CD4-positive, CD25-positive, alpha-beta regulatory T cell (primary cell): Measurements from ENCODE around the gene AK4. TPM values are rescaled to one million over a fixed set of nuclear protein-coding genes. Genes with fewer than 3 reads are reported as not detected.

Source experiments
- ATAC-seq, 2 donors: fragments of 150-1000 bp; cut with Tn5 transposase; one replicate each; pipeline ENCODE4 v1.10.0; 2021; ENCODE audit warnings: low read depth in 2 of 2, moderate number of reproducible peaks in 2 of 2, moderate library complexity in 1 of 2
- DNase-seq, 3 donors: peaks; one replicate each; pipeline versions ENCODE4 v3.0.0 to v3.0.0-alpha.2; 2012 to 2022; ENCODE audit warnings: mixed read lengths in 1 of 3
- H3K27ac ChIP-seq: one replicate; pipeline ENCODE4 v1.7.0; 2013; ENCODE audit warnings: mild to moderate bottlenecking, low read length; ENCODE audit not compliant: insufficient read depth, poor library complexity, severe bottlenecking
- H3K27me3 ChIP-seq: one replicate; pipeline ENCODE4 v1.7.0; 2013; ENCODE audit warnings: low read length; ENCODE audit not compliant: control insufficient read depth, insufficient read depth
- H3K36me3 ChIP-seq: one replicate; pipeline ENCODE4 v1.7.0; 2013; ENCODE audit warnings: mild to moderate bottlenecking, low read length, moderate library complexity; ENCODE audit not compliant: control insufficient read depth, insufficient read depth
- H3K4me1 ChIP-seq: 2 replicates; pipeline ENCODE4 v1.7.0; 2013; ENCODE audit warnings: mild to moderate bottlenecking, low read length; ENCODE audit not compliant: insufficient read depth, control insufficient read depth, poor library complexity, severe bottlenecking
- H3K4me3 ChIP-seq: one replicate; pipeline ENCODE4 v1.7.0; 2013; ENCODE audit warnings: low read depth, mild to moderate bottlenecking, low read length, moderate library complexity
- H3K9me3 ChIP-seq, 2 experiments: 1 replicate in 1 of 2; 2 replicates in 1 of 2; pipeline ENCODE4 v1.7.0; 2013; ENCODE audit warnings: low read length in 2 of 2, mild to moderate bottlenecking in 1 of 2, moderate library complexity in 1 of 2; ENCODE audit not compliant: control insufficient read depth in 2 of 2
- H3K27ac Mint-ChIP-seq, 3 donors: one replicate each; pipeline ENCODE4 v1.8.0; 2020 to 2022; ENCODE audit warnings: mild to moderate bottlenecking in 3 of 3, mixed read lengths in 3 of 3, moderate library complexity in 2 of 3
- H3K27me3 Mint-ChIP-seq: one replicate; pipeline ENCODE4 v1.8.0; 2022; ENCODE audit warnings: mild to moderate bottlenecking, mixed read lengths
- H3K36me3 Mint-ChIP-seq: one replicate; pipeline ENCODE4 v1.8.0; 2020; ENCODE audit warnings: mixed read lengths
- H3K4me1 Mint-ChIP-seq, 4 donors: one replicate each; pipeline ENCODE4 v1.8.0; 2020 to 2022; ENCODE audit warnings: mixed read lengths in 4 of 4, mild to moderate bottlenecking in 1 of 4
- H3K4me3 Mint-ChIP-seq, 4 donors: one replicate each; pipeline ENCODE4 v1.8.0; 2020 to 2022; ENCODE audit warnings: mild to moderate bottlenecking in 4 of 4, mixed read lengths in 4 of 4, moderate library complexity in 3 of 4
- H3K9me3 Mint-ChIP-seq, 7 donors: one replicate each; pipeline ENCODE4 v1.8.0; 2020 to 2022; ENCODE audit warnings: mixed read lengths in 7 of 7, mild to moderate bottlenecking in 3 of 7, moderate library complexity in 2 of 7
- polyA plus RNA-seq, 4 donors: library from polyadenylated mRNA; unstranded; fragments of 300-500 nt; fragmentation: Illumina TruSeq; gene quantifications; one replicate each; pipeline ENCODE4 v1.2.3, GENCODE V29; 2021
- total RNA-seq: library from RNA; stranded (reverse); gene quantifications from one replicate; pipeline ENCODE4 v1.2.3, GENCODE V29; 2022

AK4 gene
- total and polyA plus RNA-seq, 5 donors from 2014 or later, result 0.08 to 0.56 (median 0.26) TPM; not detected in 1

DNA sequence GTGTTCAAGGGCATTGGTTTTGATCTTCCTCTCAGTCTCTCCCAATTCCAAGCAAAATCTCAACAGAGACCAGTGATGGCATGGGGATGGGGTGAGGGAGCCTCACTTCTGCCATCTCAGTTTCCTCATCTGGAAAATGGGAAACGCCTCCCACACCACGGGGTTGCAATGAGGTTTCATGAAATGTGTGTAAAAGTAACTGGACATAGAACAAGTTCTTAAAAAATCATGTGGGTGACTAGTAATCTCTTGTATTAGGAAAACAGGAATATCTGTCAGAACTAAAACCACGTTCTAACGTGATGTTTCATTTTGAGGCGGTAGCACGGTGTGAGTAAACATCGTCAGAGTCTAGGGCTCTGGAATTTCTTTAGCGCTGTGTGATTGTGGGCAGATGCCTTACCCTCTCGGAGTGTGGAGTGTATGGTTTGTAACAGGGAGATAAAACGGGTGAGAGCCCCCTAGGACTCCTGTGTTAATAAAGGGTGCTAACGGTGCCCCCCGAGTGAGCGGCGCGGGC lies 105.9 kb downstream of the AK4 start:
- Histone ChIP-seq H3K27me3 (peaks cover 2% of the 10 kb centered on the region), H3K36me3 (no peaks in the 10 kb centered on the region), H3K4me1 (peaks cover 12% of the 10 kb centered on the region), H3K4me3 (peak overlapping the region; percentile 81), H3K27ac (peak overlapping the region; percentile 39), H3K9me3 (no peaks in the 10 kb centered on the region)
- peaks cover 50% of the 10 kb centered on the region for H3K27me3 Mint-ChIP-seq
- ATAC-seq, result no peak
- no peak for DNase-seq
- H3K9me3 Mint-ChIP-seq, result no peaks in the 10 kb centered on the region
- peak overlapping the region in 1 of 3 donors; percentile 33 for H3K27ac Mint-ChIP-seq
- H3K4me1 Mint-ChIP-seq, result peaks cover 0 to 18% (median 12%) of the 10 kb centered on the region in 4 donors
- no peaks in the 10 kb centered on the region for H3K36me3 Mint-ChIP-seq
- peak overlapping the region; percentile 55 to 90 (median 86) for H3K4me3 Mint-ChIP-seq

DNA sequence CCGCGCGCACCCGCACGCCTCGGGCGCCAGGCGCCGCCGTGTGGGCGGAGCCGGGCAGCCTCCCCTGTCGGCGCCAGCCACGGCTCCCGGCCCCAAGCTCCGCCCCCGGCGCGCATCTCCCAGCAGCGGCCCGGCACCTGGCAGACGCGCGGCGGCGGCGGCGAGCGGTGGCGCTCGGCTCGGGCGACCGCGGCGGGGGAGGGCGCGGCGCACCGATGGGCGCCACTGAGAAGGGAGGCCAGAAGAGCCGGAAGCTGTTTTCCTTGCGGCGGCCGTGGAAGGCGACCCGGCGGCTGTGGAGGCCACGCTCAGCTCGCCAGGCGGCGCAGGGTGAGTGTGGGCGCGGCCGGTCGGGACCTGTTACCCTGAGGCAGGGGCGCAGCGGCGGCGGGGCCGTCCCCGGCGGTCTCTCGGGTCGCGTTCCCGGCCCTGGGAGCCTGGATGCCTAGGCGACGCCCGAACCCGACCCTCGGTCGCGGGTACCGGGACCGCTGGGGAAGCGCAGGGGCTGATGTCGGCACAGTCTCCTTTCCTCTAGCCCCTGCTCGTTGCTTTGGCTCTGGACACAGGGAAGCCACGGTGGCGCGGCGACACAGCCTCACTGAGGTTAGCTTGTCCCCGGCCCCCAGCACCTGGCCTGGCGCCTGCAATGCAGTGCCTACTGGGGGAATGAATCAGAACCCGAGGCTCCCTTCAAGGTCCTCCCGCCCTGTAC lies 106.5 kb downstream of the AK4 start:
- no peaks in the 10 kb centered on the region for H3K9me3 ChIP-seq
- peak; percentile 95 to 97 for ATAC-seq
- peak overlapping the region; percentile 81 to 96 (median 93) for H3K4me3 Mint-ChIP-seq
- no peaks in the 10 kb centered on the region for H3K9me3 Mint-ChIP-seq
- H3K27ac ChIP-seq, result peak overlapping the region; percentile 14
- peaks cover 2% of the 10 kb centered on the region for H3K27me3 ChIP-seq
- DNase-seq, result peak; percentile 72 to 87 (median 78)
- peak overlapping the region in 2 of 3 donors; percentile 74 to 86 for H3K27ac Mint-ChIP-seq
- peaks cover 45% of the 10 kb centered on the region for H3K27me3 Mint-ChIP-seq
- peaks cover 0 to 18% (median 12%) of the 10 kb centered on the region in 4 donors for H3K4me1 Mint-ChIP-seq
- H3K4me1 ChIP-seq, result peaks cover 12% of the 10 kb centered on the region
- H3K36me3 Mint-ChIP-seq, result no peaks in the 10 kb centered on the region
- no peaks in the 10 kb centered on the region for H3K36me3 ChIP-seq
- peak overlapping the region; percentile 81 for H3K4me3 ChIP-seq

DNA sequence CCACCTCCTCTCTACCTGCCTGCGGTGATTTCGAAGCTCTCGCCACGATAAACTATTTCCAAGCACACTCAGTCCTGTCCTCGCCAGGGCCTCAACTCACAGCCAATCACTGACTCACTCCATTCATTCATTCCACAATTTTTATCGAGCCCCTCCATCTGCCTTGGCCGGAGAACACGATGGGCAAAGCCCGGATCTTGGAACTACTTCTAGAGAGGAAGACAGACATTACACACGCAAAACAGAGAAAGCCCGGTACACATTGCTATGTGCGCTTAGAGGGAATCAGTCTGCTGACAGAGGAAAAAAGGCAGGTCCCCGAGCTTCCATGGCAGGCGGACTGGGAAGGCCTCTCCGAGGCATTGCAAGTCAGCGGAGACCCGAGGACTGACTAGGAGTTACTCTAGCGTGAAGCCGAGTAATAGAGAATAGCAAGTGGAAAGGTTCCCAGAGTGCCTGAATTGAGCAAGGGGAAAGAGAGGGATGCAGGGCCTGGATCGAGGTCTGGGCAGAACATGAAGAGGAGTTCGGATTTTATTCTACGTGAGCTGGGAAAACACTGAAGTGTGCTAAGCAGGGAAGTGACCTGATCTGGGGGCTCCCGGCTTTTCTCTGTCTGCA lies 107.1 kb downstream of the AK4 start:
- DNase-seq, result no peak
- Histone ChIP-seq H3K27me3 (peaks cover 6% of the 10 kb centered on the region), H3K4me1 (peaks cover 12% of the 10 kb centered on the region), H3K4me3 (peak overlapping the region; percentile 53), H3K27ac (no peak overlapping the region), H3K36me3 (no peaks in the 10 kb centered on the region), H3K9me3 (no peaks in the 10 kb centered on the region)
- peak overlapping the region; percentile 81 to 96 (median 93) for H3K4me3 Mint-ChIP-seq
- ATAC-seq, result no peak
- no peaks in the 10 kb centered on the region for H3K36me3 Mint-ChIP-seq
- H3K27me3 Mint-ChIP-seq, result peaks cover 39% of the 10 kb centered on the region
- H3K27ac Mint-ChIP-seq, result peak overlapping the region in 2 of 3 donors; percentile 74 to 86
- H3K4me1 Mint-ChIP-seq, result peaks cover 0 to 21% (median 12%) of the 10 kb centered on the region in 4 donors
- H3K9me3 Mint-ChIP-seq, result no peaks in the 10 kb centered on the region

DNA sequence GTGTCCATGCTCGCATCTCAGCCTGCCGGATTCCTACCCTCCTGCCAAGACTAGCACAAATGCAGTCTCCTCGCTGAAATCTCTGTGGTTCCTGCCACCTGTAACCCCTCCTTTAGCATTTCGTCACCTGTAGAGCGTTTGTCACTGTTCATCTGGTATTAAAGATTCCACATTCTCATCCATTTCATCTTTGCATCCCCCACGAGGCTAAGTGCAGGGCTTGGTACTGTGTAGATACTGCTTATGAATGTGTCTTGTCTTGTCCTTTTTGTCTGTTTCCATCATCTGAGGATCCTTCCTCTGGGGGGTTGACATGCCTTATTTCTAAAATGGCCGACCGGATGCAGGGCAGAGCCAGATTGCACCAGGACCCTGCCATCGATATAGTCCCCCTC lies 107.7 kb downstream of the AK4 start:
- H3K4me1 ChIP-seq, result peaks cover 12% of the 10 kb centered on the region
- ATAC-seq, result no peak
- Mint-ChIP-seq H3K27me3 (peaks cover 38% of the 10 kb centered on the region), H3K4me1 (peaks cover 0 to 21% (median 12%) of the 10 kb centered on the region in 4 donors), H3K9me3 (no peaks in the 10 kb centered on the region), H3K27ac (peak overlapping the region in 2 of 3 donors; percentile 4 to 74), H3K36me3 (no peaks in the 10 kb centered on the region), H3K4me3 (peak overlapping the region; percentile 81 to 96 (median 93))
- no peak for DNase-seq
- H3K27ac ChIP-seq, result no peak overlapping the region
- H3K36me3 ChIP-seq, result no peaks in the 10 kb centered on the region
- H3K27me3 ChIP-seq, result peaks cover 6% of the 10 kb centered on the region
- no peaks in the 10 kb centered on the region for H3K9me3 ChIP-seq
- no peak overlapping the region for H3K4me3 ChIP-seq

DNA sequence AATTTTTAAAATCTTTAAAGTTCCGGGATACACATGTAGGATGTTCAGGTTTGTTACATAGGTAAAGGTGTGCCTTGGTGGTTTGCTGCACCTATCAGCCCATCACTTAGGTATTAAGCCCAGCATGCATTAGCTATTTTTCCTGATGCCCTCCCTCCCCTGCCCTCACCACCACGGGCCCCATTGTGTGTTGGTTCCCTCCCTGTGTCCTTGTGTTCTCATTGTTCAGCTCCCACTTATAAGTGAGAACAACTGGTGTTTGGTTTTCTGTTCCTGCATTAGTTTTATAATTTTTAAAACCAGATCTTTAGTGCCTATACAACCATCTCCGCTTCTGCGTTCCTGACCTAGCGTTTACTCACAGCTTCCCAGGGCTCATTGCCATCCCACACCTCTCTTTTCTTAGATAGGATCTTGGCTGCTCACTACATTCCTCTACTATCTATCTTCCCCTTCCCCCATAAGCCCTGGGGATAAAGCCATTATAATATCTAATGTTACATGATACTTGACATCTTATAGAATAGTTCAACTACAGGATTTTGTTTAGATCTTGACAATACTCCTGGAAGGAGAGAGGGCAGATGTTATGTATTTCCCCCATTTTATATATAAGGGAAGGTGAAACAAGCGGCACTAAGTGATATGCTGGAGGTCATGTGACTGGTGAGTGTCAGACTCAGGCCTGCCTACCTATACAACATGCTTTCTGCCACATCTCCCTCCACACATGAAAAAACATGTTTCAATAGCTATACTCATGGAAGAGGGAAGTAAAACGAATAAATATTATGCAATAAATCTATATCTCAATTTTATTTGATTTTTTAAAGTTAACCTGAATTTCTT lies 109.1 kb downstream of the AK4 start:
- Histone ChIP-seq H3K4me1 (peaks cover 12% of the 10 kb centered on the region), H3K27ac (no peak overlapping the region), H3K9me3 (no peaks in the 10 kb centered on the region), H3K27me3 (peaks cover 6% of the 10 kb centered on the region), H3K4me3 (no peak overlapping the region), H3K36me3 (no peaks in the 10 kb centered on the region)
- Mint-ChIP-seq H3K4me1 (peaks cover 0 to 21% (median 12%) of the 10 kb centered on the region in 4 donors), H3K27ac (no peak overlapping the region), H3K36me3 (no peaks in the 10 kb centered on the region), H3K4me3 (peak overlapping the region in 1 of 4 donors; percentile 1), H3K9me3 (no peaks in the 10 kb centered on the region), H3K27me3 (peaks cover 39% of the 10 kb centered on the region)
- DNase-seq, result no peak
- ATAC-seq, result no peak

DNA sequence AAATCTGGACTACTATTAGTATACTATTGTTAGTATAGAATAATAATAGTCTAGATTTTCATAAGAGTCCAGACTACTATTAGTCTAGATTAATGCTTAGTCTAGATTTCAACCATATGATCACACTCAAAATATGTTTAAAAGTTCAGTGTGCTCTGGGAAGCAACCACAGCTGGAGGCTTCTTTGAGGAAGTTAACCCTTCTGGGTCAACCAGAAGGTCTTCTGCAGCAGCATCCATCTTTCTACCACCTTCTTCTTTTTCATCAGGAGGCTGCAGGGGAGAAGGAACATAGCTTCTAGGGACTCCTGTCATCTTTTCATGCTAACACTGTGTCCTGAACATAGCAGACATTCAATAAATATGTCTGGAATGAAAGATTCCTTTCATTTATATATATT lies 110.1 kb downstream of the AK4 start:
- Mint-ChIP-seq H3K4me3 (no peak overlapping the region), H3K27ac (no peak overlapping the region), H3K4me1 (peaks cover 0 to 21% (median 12%) of the 10 kb centered on the region in 4 donors), H3K9me3 (no peaks in the 10 kb centered on the region), H3K36me3 (no peaks in the 10 kb centered on the region), H3K27me3 (peaks cover 46% of the 10 kb centered on the region)
- Histone ChIP-seq H3K4me1 (peaks cover 12% of the 10 kb centered on the region), H3K9me3 (no peaks in the 10 kb centered on the region), H3K36me3 (no peaks in the 10 kb centered on the region), H3K27ac (no peak overlapping the region), H3K27me3 (peaks cover 6% of the 10 kb centered on the region), H3K4me3 (no peak overlapping the region)
- ATAC-seq (no peak), DNase-seq (no peak)

DNA sequence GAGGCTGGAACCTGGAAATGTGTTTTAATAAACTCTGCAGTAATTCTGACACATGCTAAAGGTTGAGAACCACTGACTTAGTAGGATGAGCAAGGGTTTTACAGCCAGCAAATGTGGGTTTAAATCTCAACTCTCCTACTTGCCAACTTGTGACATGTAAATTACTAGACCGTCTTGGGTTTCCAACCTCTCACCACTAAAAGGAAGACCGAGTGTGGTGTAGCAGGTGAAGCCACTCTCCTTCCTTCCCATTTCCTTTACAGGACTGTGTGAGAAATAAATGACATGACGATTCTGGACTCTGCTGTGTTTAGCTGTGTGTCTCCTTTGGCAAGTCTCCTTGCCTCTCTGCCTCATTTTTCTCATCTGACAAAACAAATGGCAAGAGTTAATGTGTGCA lies 111.8 kb downstream of the AK4 start:
- Histone ChIP-seq H3K27me3 (peaks cover 21% of the 10 kb centered on the region), H3K9me3 (no peaks in the 10 kb centered on the region), H3K4me1 (peaks cover 6% of the 10 kb centered on the region), H3K4me3 (no peak overlapping the region), H3K36me3 (no peaks in the 10 kb centered on the region), H3K27ac (no peak overlapping the region)
- ATAC-seq (no peak), DNase-seq (no peak)
- H3K4me1 Mint-ChIP-seq, result peaks cover 0 to 20% (median 9%) of the 10 kb centered on the region in 4 donors
- no peaks in the 10 kb centered on the region for H3K9me3 Mint-ChIP-seq
- no peaks in the 10 kb centered on the region for H3K36me3 Mint-ChIP-seq
- H3K4me3 Mint-ChIP-seq, result no peak overlapping the region
- peaks cover 47% of the 10 kb centered on the region for H3K27me3 Mint-ChIP-seq
- no peak overlapping the region for H3K27ac Mint-ChIP-seq
